HG03354 (cell line): ENCODE data around the gene SREK1IP1.
"Not testable (repeated sequence)": the region's sequence is repeated elsewhere in the genome, so short reads cannot be mapped to it uniquely, and the experiment has no call there.

Source experiments
- ATAC-seq: cut with Tn5 transposase; IDR thresholded peaks from one replicate; pipeline ENCODE4 v1.9.1; 2021; ENCODE audit warnings: mild to moderate bottlenecking; ENCODE audit not compliant: unreplicated experiment, poor library complexity, severe bottlenecking

SREK1IP1 gene

DNA sequence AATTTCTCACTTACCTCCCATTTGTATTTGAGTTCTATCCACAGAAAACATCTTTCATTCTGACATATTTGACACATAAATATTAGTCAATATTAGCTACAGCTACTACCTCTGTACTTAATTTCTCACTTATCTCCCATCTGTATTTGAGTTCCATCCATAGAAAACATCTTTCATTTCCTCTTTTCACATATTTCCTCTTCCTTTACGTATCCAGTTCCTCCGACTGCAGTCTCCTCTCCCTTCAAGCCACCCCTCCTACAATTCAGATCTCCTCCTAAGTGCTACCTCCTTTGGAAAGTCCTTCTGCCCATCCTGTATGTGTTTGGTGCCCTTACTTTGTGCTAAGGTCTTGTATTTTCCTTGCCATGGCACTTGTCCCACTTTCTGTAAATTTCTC is 1.6 kb downstream of the SREK1IP1 start:
- no peak for ATAC-seq

GRCh38 chr5:64765804-64766504 is 2.5 kb downstream of the SREK1IP1 start:
- ATAC-seq, result no peak

- no peak for ATAC-seq
Measured at GRCh38 chr5:64763948-64764503, 4.5 kb downstream of the SREK1IP1 start.

- ATAC-seq, result no peak
Measured at GRCh38 chr5:64759960-64760660, 8.4 kb downstream of the SREK1IP1 start.

DNA sequence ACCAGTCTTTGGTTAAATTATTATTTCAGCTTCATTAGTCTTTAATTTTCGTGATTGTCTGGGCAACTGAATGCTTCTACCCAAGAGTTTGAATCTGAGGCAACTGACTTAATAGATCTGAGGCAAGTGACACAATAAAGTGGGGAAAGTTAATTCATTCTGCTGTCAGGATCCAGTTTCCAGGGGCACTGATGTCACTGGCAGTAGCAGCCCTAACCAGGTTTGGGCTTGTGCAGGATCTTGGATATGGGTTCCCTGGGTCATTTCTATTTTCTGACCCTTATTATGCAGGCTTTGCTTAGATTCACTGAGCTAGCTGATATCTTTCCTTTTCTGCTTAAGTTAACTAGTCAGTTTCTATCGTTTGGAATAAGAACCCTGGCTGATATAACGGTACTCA is 9.6 kb downstream of the SREK1IP1 start:
- no peak for ATAC-seq

DNA sequence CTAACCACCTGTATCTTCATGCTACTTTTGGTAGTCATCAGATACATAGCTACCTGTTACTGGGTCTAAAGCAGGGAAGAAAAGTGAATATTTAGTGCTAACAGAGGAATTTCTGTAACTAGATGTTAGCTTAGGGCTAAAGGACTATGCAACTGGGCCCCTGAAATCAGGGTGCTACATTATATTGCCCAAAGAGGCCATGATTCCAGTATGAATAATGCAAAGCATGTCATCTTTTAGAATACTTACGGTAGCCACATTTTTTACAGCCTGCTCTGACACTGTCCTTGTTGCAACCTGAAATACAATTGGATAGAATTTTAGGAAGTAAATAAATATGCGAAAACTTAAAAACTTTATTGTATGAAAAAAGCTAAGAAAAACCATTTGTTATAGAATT is 14.4 kb downstream of the SREK1IP1 start:
- ATAC-seq, result no peak

GRCh38 chr5:64749385-64749784 is 19.1 kb downstream of the SREK1IP1 start:
- no peak for ATAC-seq

- ATAC-seq, result no peak
Measured at GRCh38 chr5:64746446-64746845, 22.0 kb downstream of the SREK1IP1 start.

DNA sequence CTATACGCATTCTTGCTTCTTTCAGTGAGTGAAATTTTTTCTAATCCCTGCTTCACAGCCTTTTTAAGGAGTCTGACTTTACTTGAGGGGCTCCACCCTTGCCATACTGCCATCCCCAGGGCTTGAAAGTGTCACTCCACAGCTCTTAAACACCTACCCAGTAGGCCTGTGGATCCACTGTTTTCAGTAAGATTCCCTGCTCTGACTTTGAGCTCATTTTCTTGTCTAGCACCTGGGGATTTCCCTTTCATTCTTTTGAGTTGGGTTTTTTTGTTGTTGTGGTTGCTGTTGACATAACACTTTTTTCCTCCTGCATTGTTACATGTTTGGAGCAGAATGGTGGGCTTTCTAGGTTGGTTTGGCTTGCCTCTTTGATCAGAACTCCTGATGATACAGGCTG is 23.6 kb downstream of the SREK1IP1 start:
- no peak for ATAC-seq

DNA sequence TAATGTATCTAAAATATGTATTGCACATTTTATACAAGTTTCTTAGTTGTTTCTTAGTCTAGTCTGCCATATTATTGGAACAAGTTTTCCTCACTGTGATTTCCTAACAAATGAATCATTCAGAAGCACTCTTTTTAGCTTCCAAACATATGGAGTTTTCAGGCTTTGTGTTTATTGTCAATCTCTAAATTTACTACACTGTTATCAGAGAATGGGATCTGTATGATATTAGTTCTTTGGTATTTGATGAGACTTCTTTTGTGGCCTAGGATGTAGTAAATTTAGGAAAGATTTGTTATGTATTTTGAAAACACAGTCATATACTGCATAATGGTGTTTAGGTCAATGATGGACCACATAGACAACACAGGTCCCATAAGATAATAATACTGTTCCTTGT is 25.7 kb downstream of the SREK1IP1 start:
- ATAC-seq, result no peak

DNA sequence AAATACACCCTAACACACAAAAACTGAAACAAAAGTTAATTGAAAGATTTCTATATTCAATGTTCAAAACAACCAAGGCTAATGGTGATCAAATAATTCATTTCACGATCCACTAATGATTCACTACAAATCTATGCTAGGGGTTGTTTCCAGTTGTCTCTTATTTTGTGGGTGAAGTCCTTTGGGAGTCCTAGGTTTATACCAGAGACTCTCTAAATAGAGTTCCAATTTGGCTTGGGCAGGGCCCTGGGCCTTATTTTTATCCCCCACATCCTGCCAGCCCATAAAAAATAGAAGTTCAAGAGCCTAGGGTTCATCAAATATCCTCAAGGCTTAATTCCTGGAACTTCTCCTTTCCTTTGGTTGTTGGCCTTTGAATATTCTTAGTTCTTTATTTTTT is 26.1 kb downstream of the SREK1IP1 start:
- ATAC-seq, result no peak

DNA sequence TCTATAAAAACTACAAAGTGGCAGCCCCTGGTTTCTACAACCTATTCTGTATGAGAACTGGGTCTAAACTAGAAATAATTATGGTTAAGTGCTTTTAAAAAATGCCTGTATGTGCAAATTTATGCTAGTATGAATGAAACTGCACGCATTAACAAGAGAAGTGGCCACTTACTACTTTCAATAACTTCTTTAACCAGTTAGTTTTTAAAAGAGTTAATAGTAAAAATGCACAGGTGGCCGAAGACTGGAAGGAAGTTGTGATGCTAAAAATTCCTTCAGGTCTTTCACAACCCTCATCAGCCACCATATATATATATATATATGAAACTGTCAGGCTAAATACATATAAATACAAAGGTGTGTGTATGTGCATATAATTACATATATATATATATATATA is 41.3 kb downstream of the SREK1IP1 start:
- ATAC-seq, result no peak

DNA sequence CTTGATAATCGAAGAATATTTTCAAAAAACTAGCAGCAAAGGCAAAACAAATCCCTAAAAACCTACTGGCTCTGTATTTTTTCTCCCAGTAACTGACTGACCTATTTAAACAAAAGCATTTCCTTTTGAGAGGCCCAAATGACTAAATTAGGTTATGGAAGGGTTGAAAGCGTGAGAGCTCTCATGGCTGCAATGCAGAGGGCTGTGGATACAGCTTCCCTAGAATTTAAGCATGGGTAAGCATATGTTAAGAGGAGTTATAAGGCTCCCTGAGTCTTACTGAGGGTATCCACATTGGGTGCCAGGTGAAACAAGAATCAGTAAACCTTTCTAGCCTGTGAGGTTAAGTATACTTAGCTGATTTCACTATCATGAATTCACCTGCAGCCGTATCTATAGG is 45.9 kb downstream of the SREK1IP1 start:
- no peak for ATAC-seq

GRCh38 chr5:64714495-64714894 is 54.0 kb downstream of the SREK1IP1 start:
- not testable (repeated sequence) for ATAC-seq

DNA sequence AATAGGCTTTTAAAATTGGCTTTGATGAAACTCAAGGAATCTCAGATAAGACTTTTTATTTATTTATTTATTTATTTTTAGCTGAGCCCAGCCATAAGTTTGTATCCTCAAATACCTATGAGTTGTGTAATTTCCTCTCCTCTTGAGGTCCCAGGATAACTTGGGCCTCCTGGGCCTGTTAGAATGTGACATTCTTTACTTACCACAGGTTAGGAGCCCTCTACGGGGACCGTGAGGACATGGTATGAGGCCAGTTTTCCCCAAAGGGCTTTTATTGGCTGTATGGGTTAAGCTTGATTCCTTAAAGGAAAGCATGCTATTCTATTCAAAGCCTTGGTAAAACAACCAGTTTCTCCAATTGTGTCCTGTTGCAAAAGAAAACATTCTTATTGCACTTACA is 61.3 kb downstream of the SREK1IP1 start:
- no peak for ATAC-seq

GRCh38 chr5:64706074-64706473 is 62.4 kb downstream of the SREK1IP1 start:
- ATAC-seq, result not testable (repeated sequence)

- no peak for ATAC-seq
Measured at GRCh38 chr5:64700765-64701164, 67.7 kb downstream of the SREK1IP1 start.

DNA sequence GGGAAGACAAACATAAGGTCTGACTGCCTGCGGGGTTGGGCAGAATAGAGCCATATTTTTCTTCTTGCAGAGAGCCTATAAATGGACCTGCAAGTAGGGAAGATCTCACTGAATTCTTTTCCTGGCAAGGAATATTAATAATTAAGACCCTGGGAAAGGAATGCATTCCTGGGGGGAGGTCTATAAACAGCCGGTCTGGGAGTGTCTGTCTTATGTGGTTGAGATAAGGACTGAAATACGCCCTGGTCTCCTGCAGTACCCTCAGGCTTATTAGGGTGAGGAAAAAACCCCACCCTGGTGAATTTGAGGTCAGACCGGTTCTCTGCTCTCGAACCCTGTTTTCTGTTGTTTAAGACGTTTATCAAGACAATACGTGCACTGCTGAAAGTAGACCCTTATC is 72.1 kb downstream of the SREK1IP1 start:
- ATAC-seq, result not testable (repeated sequence)

DNA sequence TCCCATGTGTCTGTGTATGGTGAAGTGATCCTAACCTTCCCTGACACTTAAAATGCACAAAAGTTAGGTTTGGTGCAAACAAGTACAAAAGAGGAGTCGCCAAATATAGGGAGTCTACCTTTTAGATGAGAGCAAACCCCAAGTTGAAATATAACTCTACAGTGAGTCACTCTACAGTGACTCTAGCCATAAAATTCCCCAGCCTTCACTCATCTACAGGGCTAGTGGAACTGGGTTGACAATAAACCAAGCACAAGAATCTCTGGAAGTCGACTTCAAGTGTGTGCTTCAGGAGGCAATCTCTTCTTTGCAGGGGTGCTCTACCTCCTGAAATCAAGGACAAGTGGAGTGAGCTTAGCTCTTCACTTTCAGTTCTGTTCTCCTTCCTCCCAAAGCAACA is 74.9 kb downstream of the SREK1IP1 start:
- ATAC-seq, result no peak

GRCh38 chr5:64691291-64691690 is 77.2 kb downstream of the SREK1IP1 start:
- no peak for ATAC-seq
